HG03460 (cell line): Measurements from ENCODE around the gene GFI1.
"Not testable (repeated sequence)": the region's sequence is repeated elsewhere in the genome, so short reads cannot be mapped to it uniquely, and the experiment has no call there.

Experiments used
- ATAC-seq: cut with Tn5 transposase; IDR thresholded peaks from one replicate; pipeline ENCODE4 v1.9.1; 2021; ENCODE audit not compliant: unreplicated experiment

The GFI1 gene

GRCh38 chr1:92486251-92487077 lies at the start of gene GFI1:
GFI1 (minus strand) TSS chr1:92486925; CDS start chr1:92483487, 3,438 bp downstream.
- peak; percentile 2 for ATAC-seq

GRCh38 chr1:92532371-92532770 lies 45.6 kb upstream of the GFI1 start:
- not testable (repeated sequence) for ATAC-seq

GRCh38 chr1:92531939-92532338 lies 45.2 kb upstream of the GFI1 start:
- not testable (repeated sequence) for ATAC-seq

GRCh38 chr1:92527670-92528069 lies 40.9 kb upstream of the GFI1 start:
- no peak for ATAC-seq

- not testable (repeated sequence) for ATAC-seq
Measured at GRCh38 chr1:92524944-92525590, 38.3 kb upstream of the GFI1 start.

GRCh38 chr1:92519043-92519442 lies 32.3 kb upstream of the GFI1 start:
- ATAC-seq, result no peak

- ATAC-seq, result no peak
Measured at GRCh38 chr1:92516574-92516973, 29.8 kb upstream of the GFI1 start.

- ATAC-seq, result no peak
Measured at GRCh38 chr1:92515796-92516201, 29.1 kb upstream of the GFI1 start.

GRCh38 chr1:92511541-92511940 lies 24.8 kb upstream of the GFI1 start:
- ATAC-seq, result peak; percentile 82

- ATAC-seq, result no peak
Measured at GRCh38 chr1:92509619-92510018, 22.9 kb upstream of the GFI1 start.

- peak; percentile 6 for ATAC-seq
Measured at GRCh38 chr1:92505015-92505692, 18.4 kb upstream of the GFI1 start.

GRCh38 chr1:92504291-92505014 lies 17.7 kb upstream of the GFI1 start:
- ATAC-seq, result peak; percentile 37

- ATAC-seq, result no peak
Measured at GRCh38 chr1:92503926-92504285, 17.2 kb upstream of the GFI1 start.

GRCh38 chr1:92503043-92503925 lies 16.6 kb upstream of the GFI1 start:
- no peak for ATAC-seq

- ATAC-seq, result peak; percentile 57
Measured at GRCh38 chr1:92502247-92502646, 15.5 kb upstream of the GFI1 start.

- ATAC-seq, result no peak
Measured at GRCh38 chr1:92500552-92500951, 13.8 kb upstream of the GFI1 start.

GRCh38 chr1:92495392-92496063 lies 8.8 kb upstream of the GFI1 start:
- ATAC-seq, result no peak

- no peak for ATAC-seq
Measured at GRCh38 chr1:92494485-92495141, 7.9 kb upstream of the GFI1 start.

- ATAC-seq, result no peak
Measured at GRCh38 chr1:92493139-92493538, 6.4 kb upstream of the GFI1 start.
